Caco-2 (cell line): Measurements from ENCODE around the gene LRRC23. TPM values are rescaled to one million over a fixed set of nuclear protein-coding genes. Genes with fewer than 3 reads are reported as not detected.

Experiments
- BruUV-seq: library from RNA; stranded (reverse); fragments of 400-500 nt; replicated peaks from 2 replicates; lab custom pipeline; 2021; lab: Mats Ljungman, UMichigan
- CTCF ChIA-PET: fragments of 300-600 bp; sonication (Branson Sonifier 250); formaldehyde crosslinking; loops from one replicate; lab custom pipeline; 2022; ENCODE audit warnings: antibody characterized with exemption; lab: Charles Lee
- POLR2A ChIA-PET: fragments of 300-600 bp; sonication (Branson Sonifier 250); formaldehyde crosslinking; loops from one replicate; lab custom pipeline; 2022; ENCODE audit warnings: antibody characterized with exemption; lab: Charles Lee
- DNase-seq, 2 experiments: peaks; one replicate each; pipeline versions ENCODE4 v3.0.0 to v3.0.0-alpha.2; 2020 to 2022
- H3K27me3 ChIP-seq: replicated peaks from 2 replicates; pipeline ENCODE4 v1.6.0; 2011; ENCODE audit warnings: low read length; ENCODE audit not compliant: control insufficient read depth, insufficient read depth
- H3K36me3 ChIP-seq: 2 replicates; pipeline ENCODE4 v1.5.1; 2011; ENCODE audit warnings: low read length; ENCODE audit not compliant: control insufficient read depth, insufficient read depth
- H3K4me1 ChIP-seq: fragments of 250-450 bp; sonication (Bioruptor Pico); 2 replicates; pipeline ENCODE4 v1.5.1; 2020; ENCODE audit warnings: mild to moderate bottlenecking
- H3K4me3 ChIP-seq: 2 replicates; pipeline ENCODE4 v1.5.1; 2011; ENCODE audit warnings: low read depth, mild to moderate bottlenecking, control low read depth, low read length
- H3K9me3 ChIP-seq: fragments of 250-450 bp; sonication (Bioruptor Pico); 2 replicates; pipeline ENCODE4 v1.5.1; 2020; ENCODE audit warnings: mild to moderate bottlenecking, moderate library complexity
- H3K27ac Mint-ChIP-seq: one replicate; pipeline ENCODE4 v1.8.0; 2022; ENCODE audit warnings: mixed read lengths; ENCODE audit not compliant: unreplicated experiment
- H3K27me3 Mint-ChIP-seq: one replicate; pipeline ENCODE4 v1.8.0; 2022; ENCODE audit warnings: mixed read lengths; ENCODE audit not compliant: insufficient read depth, unreplicated experiment
- H3K36me3 Mint-ChIP-seq: one replicate; pipeline ENCODE4 v1.8.0; 2022; ENCODE audit warnings: mild to moderate bottlenecking, mixed read lengths; ENCODE audit not compliant: insufficient read depth, unreplicated experiment
- H3K4me1 Mint-ChIP-seq: one replicate; pipeline ENCODE4 v1.8.0; 2022; ENCODE audit warnings: low read depth, mixed read lengths; ENCODE audit not compliant: unreplicated experiment
- H3K4me3 Mint-ChIP-seq: one replicate; pipeline ENCODE4 v1.8.0; 2022; ENCODE audit warnings: mild to moderate bottlenecking, moderate library complexity, mixed read lengths; ENCODE audit not compliant: unreplicated experiment
- H3K9me3 Mint-ChIP-seq: one replicate; pipeline ENCODE4 v1.8.0; 2022; ENCODE audit warnings: mixed read lengths; ENCODE audit not compliant: unreplicated experiment
- intact Hi-C: fragments of 100-400 bp; cut with micrococcal nuclease; formaldehyde crosslinking; loops from one replicate; pipeline ENCODE4 v1.10.0; 2022; ENCODE audit not compliant: unreplicated experiment
- total RNA-seq: library from RNA; stranded (reverse); gene quantifications from 2 replicates; pipeline ENCODE4 v1.2.3, GENCODE V29; 2022
- TF ChIP-seq, protein P1 (sequence below), 2 experiments: fragments of 200-600 bp in 1 of 2; IDR thresholded peaks; 1 replicate in 1 of 2; 2 replicates in 1 of 2; pipeline versions ENCODE4 v1.5.1 to v1.8.0; 2011 to 2022; ENCODE audit warnings: antibody characterized with exemption in 1 of 2, control low read depth in 1 of 2, inconsistent platforms in 1 of 2, low read depth in 1 of 2, low read length in 1 of 2, mild to moderate bottlenecking in 1 of 2, moderate library complexity in 1 of 2; ENCODE audit not compliant: insufficient read depth in 1 of 2, severe bottlenecking in 1 of 2, unreplicated experiment in 1 of 2

The LRRC23 gene
- total RNA-seq, 1 experiment from 2014 or later = 8.6 TPM

DNA sequence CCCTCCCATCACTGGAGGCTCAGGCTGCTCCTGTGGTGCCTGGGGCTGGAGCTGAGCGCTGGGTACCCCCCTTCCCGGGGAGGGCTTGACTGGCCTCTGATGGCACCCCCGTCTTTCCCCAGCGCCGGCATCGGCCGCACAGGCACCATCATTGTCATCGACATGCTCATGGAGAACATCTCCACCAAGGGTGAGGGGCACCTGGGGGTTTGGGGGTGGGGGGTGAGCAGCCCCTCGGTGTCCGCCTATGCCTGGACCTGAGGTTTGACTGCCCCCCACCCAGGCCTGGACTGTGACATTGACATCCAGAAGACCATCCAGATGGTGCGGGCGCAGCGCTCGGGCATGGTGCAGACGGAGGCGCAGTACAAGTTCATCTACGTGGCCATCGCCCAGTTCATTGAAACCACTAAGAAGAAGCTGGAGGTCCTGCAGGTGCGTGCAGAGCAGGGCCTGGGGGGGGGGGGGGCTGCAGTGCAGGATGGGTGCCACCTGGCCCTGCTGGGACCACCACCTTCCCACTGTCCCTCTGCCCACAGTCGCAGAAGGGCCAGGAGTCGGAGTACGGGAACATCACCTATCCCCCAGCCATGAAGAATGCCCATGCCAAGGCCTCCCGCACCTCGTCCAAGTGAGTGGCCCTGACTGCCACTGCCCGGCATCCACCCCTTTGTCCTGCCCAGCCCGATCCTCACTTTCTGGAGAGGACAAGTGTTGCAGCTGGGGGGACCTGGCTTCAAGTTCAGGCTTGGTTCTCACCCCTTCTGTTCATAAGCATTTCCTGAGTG, 55.4 kb downstream of the LRRC23 start:
- intact Hi-C loops = loop anchor here (5.0 kb wide), 1 partner anchor 132 kb away; the partner anchor contains the start of gene C1R
- ChIA-PET POLR2A (interaction anchor here (9.3 kb wide), 1 partner anchor 15 kb away, joined by 237 read pairs; the partner anchor contains the start of genes C12orf57 and RNU7-1), CTCF (interaction anchor here (0.7 to 8.6 kb wide), 5 partner anchors 11 to 91 kb away, joined by 3 to 241 read pairs (median 8); partner anchors contain the start of genes C12orf57, RNU7-1 and SPSB2)

DNA sequence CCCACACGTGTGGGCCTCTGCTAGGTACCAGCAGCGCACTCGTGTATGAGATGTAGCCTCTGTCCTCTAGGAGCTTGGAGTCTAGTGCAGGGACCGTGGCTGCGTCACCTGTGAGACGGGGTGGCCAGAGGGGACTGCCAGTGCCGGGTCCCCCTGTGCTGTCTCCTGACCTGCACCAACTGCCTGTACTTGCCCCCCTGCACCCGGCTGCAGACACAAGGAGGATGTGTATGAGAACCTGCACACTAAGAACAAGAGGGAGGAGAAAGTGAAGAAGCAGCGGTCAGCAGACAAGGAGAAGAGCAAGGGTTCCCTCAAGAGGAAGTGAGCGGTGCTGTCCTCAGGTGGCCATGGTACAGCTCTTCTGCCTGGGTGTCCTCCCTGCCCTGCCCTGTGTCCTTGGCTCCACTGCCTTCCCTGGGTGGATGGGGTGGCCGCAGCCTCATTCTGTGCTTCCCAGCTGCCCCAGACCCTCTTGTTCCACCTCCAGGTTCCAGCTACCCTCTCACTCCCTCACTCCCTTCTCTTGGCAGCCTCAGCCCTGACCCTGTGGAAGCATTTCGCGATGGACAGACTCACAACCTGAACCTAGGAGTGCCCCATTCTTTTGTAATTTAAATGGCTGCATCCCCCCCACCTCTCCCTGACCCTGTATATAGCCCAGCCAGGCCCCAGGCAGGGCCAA, 56.1 kb downstream of the LRRC23 start:
- intact Hi-C loops = loop anchor here (5.0 kb wide), 1 partner anchor 132 kb away; the partner anchor contains the start of gene C1R
- Histone ChIP-seq H3K9me3 (no peaks in the 10 kb centered on the region), H3K4me1 (peaks cover 35% of the 10 kb centered on the region), H3K4me3 (no peak overlapping the region), H3K27me3 (no peaks in the 10 kb centered on the region), H3K36me3 (0 out of 2 replicates have a peak, but pooled peaks cover under 1% of the 10 kb centered on the region)
- Mint-ChIP-seq H3K27ac (peak overlapping the region; percentile 93), H3K4me1 (peaks cover 28% of the 10 kb centered on the region), H3K4me3 (peak overlapping the region; percentile 45), H3K9me3 (no peaks in the 10 kb centered on the region), H3K27me3 (no peaks in the 10 kb centered on the region), H3K36me3 (peaks cover 43% of the 10 kb centered on the region)
- ChIA-PET POLR2A (interaction anchor here (0.5 to 9.3 kb wide), 3 partner anchors 15 to 148 kb away, joined by 3 to 237 read pairs (median 3); partner anchors contain the start of genes C12orf57 and RNU7-1), CTCF (interaction anchor here (0.7 to 8.6 kb wide), 5 partner anchors 11 to 91 kb away, joined by 3 to 241 read pairs (median 8); partner anchors contain the start of genes C12orf57, RNU7-1 and SPSB2)
- TF ChIP-seq, protein P1, sequence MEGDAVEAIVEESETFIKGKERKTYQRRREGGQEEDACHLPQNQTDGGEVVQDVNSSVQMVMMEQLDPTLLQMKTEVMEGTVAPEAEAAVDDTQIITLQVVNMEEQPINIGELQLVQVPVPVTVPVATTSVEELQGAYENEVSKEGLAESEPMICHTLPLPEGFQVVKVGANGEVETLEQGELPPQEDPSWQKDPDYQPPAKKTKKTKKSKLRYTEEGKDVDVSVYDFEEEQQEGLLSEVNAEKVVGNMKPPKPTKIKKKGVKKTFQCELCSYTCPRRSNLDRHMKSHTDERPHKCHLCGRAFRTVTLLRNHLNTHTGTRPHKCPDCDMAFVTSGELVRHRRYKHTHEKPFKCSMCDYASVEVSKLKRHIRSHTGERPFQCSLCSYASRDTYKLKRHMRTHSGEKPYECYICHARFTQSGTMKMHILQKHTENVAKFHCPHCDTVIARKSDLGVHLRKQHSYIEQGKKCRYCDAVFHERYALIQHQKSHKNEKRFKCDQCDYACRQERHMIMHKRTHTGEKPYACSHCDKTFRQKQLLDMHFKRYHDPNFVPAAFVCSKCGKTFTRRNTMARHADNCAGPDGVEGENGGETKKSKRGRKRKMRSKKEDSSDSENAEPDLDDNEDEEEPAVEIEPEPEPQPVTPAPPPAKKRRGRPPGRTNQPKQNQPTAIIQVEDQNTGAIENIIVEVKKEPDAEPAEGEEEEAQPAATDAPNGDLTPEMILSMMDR (IDR thresholded peaks at IDR 0.05; ENCODE audit: insufficient read depth in 1 of 2, low read depth in 1 of 2, low read length in 1 of 2, severe bottlenecking in 1 of 2, unreplicated experiment in 1 of 2) = peak in 1 of 2 experiments; percentile 35
- DNase-seq = no peak
- no TSS peak for BruUV-seq

More for the DNA sequence above, 55.4 kb downstream of the LRRC23 start:
- H3K36me3 ChIP-seq = no peaks in the 10 kb centered on the region
- peaks cover 36% of the 10 kb centered on the region for H3K36me3 Mint-ChIP-seq
- no peaks in the 10 kb centered on the region for H3K9me3 Mint-ChIP-seq
- no peaks in the 10 kb centered on the region for H3K27me3 Mint-ChIP-seq
- no peak overlapping the region for H3K4me3 ChIP-seq
- TF ChIP-seq, protein P1 (IDR thresholded peaks at IDR 0.05; ENCODE audit: insufficient read depth in 1 of 2, low read depth in 1 of 2, low read length in 1 of 2, severe bottlenecking in 1 of 2, unreplicated experiment in 1 of 2) = no peak
- H3K4me1 ChIP-seq = peaks cover 28% of the 10 kb centered on the region
- no peak for DNase-seq
- H3K4me3 Mint-ChIP-seq = peak overlapping the region; percentile 45
- H3K27ac Mint-ChIP-seq = peak overlapping the region; percentile 93
- no peaks in the 10 kb centered on the region for H3K9me3 ChIP-seq
- H3K4me1 Mint-ChIP-seq = peaks cover 21% of the 10 kb centered on the region
- BruUV-seq = no TSS peak
- no peaks in the 10 kb centered on the region for H3K27me3 ChIP-seq
